ENCODE data around the gene PTH2R. TPM values are rescaled to one million over a fixed set of nuclear protein-coding genes. Genes with fewer than 3 reads are reported as not detected.

The PTH2R gene
- total RNA-seq, 1 experiment from 2014 or later = 0.48 TPM

GRCh38 chr2:208477741-208478140, 71.1 kb downstream of the PTH2R start:
- no peaks in the 10 kb centered on the region for H3K4me1 Mint-ChIP-seq
- POLR2A ChIA-PET = no interaction called here
- H3K36me3 Mint-ChIP-seq = peaks cover 13% of the 10 kb centered on the region
- ATAC-seq (no peak), DNase-seq (ENCODE audit: low spot score) (no peak)
- no peaks in the 10 kb centered on the region for H3K27me3 Mint-ChIP-seq (ENCODE audit: low read depth)
- no peak overlapping the region for H3K27ac Mint-ChIP-seq
- peaks cover 23% of the 10 kb centered on the region for H3K9me3 Mint-ChIP-seq
- no peak for TF ChIP-seq ERG (CRISPR knock-in tag; IDR thresholded peaks at IDR 0.05)
- TF ChIP-seq ZNF281 (CRISPR knock-in tag; IDR thresholded peaks at IDR 0.05) = no peak
- TF ChIP-seq ZSCAN18 (CRISPR knock-in tag; IDR thresholded peaks at IDR 0.05) = 0 out of 2 replicates have a peak, but pooled peaks have one; percentile 58
- no peak for TF ChIP-seq SOX15 (CRISPR knock-in tag; IDR thresholded peaks at IDR 0.05)
- no peak for TF ChIP-seq CREM (CRISPR knock-in tag; IDR thresholded peaks at IDR 0.05)
- no peak for TF ChIP-seq NR2C2 (CRISPR knock-in tag; IDR thresholded peaks at IDR 0.05)
- peak; percentile 71; the same call in 1 of the 2 replicates for TF ChIP-seq ZNF396 (CRISPR knock-in tag; IDR thresholded peaks at IDR 0.05; ENCODE audit: borderline replicate concordance)
- TF ChIP-seq IRF2 (CRISPR knock-in tag; IDR thresholded peaks at IDR 0.05; ENCODE audit: borderline replicate concordance, low read depth) = no peak
- no peak for TF ChIP-seq ARID4B (CRISPR knock-in tag; IDR thresholded peaks at IDR 0.05; ENCODE audit: borderline replicate concordance)
- TF ChIP-seq NFATC4 (CRISPR knock-in tag; IDR thresholded peaks at IDR 0.05) = no peak
- no peak for TF ChIP-seq TEAD4 (CRISPR knock-in tag; IDR thresholded peaks at IDR 0.05)
- CTCF ChIA-PET = no interaction called here
- H3K4me3 Mint-ChIP-seq = no peak overlapping the region

- ChIA-PET POLR2A (no interaction called here), CTCF (no interaction called here)
- H3K4me1 Mint-ChIP-seq = no peaks in the 10 kb centered on the region
- no peak for DNase-seq (ENCODE audit: low spot score)
- no peak overlapping the region for H3K27ac Mint-ChIP-seq
- ATAC-seq = no peak
- H3K27me3 Mint-ChIP-seq (ENCODE audit: low read depth) = no peaks in the 10 kb centered on the region
- peaks cover 14% of the 10 kb centered on the region for H3K36me3 Mint-ChIP-seq
- no peak overlapping the region for H3K4me3 Mint-ChIP-seq
- H3K9me3 Mint-ChIP-seq = peaks cover 25% of the 10 kb centered on the region
- TF ChIP-seq ZNF138 (CRISPR knock-in tag; conservative IDR thresholded peaks at IDR 0.05) (no peak), ZNF263 (CRISPR knock-in tag; IDR thresholded peaks at IDR 0.05; ENCODE audit: low read depth) (no peak), ZBTB21 (CRISPR knock-in tag; IDR thresholded peaks at IDR 0.05; ENCODE audit: borderline replicate concordance) (no peak), SP1 (CRISPR knock-in tag; conservative IDR thresholded peaks at IDR 0.05) (no peak), CTCF (IDR thresholded peaks at IDR 0.05) (no peak), TCF7 (CRISPR knock-in tag; IDR thresholded peaks at IDR 0.05; ENCODE audit: low read depth) (no peak), NFATC4 (CRISPR knock-in tag; IDR thresholded peaks at IDR 0.05) (no peak), ESRRA (CRISPR knock-in tag; IDR thresholded peaks at IDR 0.05; ENCODE audit: borderline replicate concordance) (no peak), MYBL2 (CRISPR knock-in tag; IDR thresholded peaks at IDR 0.05) (no peak), JAZF1 (CRISPR knock-in tag; IDR thresholded peaks at IDR 0.05) (no peak), FOXP1 (CRISPR knock-in tag; IDR thresholded peaks at IDR 0.05; ENCODE audit: borderline replicate concordance) (no peak), ZNF219 (CRISPR knock-in tag; IDR thresholded peaks at IDR 0.05; ENCODE audit: borderline replicate concordance) (no peak), FOXJ3 (CRISPR knock-in tag; IDR thresholded peaks at IDR 0.05; ENCODE audit: borderline replicate concordance) (no peak), CDX4 (CRISPR knock-in tag; IDR thresholded peaks at IDR 0.05; ENCODE audit: borderline replicate concordance) (no peak), KAT7 (CRISPR knock-in tag; IDR thresholded peaks at IDR 0.05; ENCODE audit: borderline replicate concordance) (no peak)
These were observed 72.8 kb downstream of the PTH2R start for GRCh38 chr2:208479342-208479741.
